GM21576 (cell line): ENCODE measurements around the gene MAP2K3.
"Not testable (repeated sequence)": the region's sequence is repeated elsewhere in the genome, so short reads cannot be mapped to it uniquely, and the experiment has no call there.

ENCODE experiments used
- ATAC-seq: cut with Tn5 transposase; IDR thresholded peaks from one replicate; pipeline ENCODE4 v1.9.1; 2021; ENCODE audit warnings: mild to moderate bottlenecking, moderate library complexity; ENCODE audit not compliant: unreplicated experiment

MAP2K3 gene

DNA sequence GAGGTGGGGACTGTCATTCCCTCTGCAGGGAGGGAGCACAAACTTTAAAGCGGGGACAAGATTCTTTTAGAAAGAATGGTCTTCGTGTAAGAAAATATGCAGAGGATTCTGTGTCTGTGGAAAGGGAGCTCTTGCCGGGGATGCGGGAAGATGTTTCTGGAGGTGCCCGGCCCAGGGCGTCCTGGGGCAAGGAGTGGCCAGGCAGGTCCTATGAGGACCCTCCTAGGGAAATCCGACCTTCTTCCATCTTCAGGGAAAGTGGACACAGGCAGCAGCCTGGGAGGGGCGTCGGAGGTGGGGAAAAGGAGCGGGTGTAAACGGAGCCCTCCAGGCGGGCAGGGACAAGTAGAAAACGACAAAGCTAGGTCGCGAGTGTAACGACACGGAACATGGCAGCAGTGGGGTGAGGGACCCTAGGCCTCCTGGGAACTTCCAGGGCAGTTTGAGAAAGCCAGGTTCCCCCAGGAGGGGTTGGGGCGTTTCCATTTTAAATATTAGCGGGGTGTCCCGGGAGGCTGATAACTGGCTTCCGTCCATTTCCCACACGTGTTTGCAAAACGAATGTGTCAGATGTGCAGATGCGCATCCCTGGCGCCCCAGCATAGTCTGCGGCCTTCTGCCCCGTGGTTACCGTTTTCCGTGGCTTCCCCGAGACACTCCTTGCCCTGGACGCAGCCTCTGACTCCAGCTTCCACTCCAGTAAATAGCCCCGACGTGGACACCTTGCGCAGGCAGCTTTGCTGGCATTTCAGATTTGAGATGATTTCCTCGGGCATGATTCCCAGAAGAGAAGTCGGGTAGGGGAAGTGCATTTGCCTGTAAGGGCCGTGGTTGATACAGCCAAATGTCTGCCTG lies 39.0 kb downstream of the MAP2K3 start:
- not testable (repeated sequence) for ATAC-seq

DNA sequence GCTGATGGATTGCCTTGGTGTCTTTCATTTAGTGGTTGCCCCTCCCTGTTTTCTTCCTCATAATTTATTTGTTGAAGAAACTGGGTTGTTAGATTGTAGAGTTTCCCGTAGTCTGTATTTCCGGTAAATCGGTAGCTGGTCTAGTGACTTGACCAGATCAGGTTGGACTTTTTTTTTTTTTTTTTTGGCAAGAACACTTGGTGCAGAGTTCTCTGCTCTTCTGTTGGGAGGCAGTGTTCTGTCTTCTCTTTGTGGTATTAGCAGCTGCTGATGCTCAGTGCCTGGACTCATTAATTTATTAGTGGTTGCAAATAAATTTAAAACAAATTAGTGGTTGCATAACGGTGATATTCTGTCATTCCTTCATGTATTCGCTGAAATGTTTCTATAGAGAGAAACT lies 40.2 kb downstream of the MAP2K3 start:
- ATAC-seq = not testable (repeated sequence)

DNA sequence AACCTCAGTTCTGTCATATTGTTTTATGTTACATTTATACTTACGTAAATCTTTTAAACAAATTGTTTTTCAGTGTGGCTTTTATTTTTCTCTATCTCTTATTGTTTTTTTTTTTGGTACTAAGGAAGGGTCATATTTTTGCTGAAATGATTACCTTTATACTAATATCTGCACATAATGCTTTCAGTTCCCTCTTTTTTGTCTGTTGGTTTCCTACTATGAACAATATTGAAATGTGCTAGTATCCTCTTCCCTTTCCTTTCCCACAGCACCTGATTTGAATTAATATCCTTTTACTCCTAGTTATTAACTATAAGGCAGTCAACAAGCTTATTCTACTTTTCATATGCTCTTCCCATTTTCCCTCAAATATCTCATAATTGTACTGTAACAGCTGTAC lies 43.4 kb downstream of the MAP2K3 start:
- peak; percentile 63 for ATAC-seq

DNA sequence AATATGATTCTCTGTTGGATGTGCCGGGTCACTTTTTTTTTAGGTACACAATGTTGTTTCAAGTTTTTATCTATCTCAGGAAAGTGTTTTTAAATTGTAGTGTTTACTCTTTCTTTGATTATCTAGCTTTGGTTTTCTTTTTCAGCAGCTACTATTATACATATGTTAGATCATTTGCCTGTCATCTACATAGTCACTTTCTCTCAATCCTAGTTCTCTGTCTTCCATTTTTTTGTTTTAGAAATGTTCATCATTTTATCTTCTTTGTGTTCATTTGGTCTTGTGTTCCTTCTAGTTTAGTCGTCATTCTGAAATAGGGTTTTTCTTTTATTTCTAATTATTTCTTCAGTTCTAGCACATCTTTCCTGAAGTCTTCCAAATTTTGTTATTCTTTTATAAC lies 44.3 kb downstream of the MAP2K3 start:
- ATAC-seq = not testable (repeated sequence)

DNA sequence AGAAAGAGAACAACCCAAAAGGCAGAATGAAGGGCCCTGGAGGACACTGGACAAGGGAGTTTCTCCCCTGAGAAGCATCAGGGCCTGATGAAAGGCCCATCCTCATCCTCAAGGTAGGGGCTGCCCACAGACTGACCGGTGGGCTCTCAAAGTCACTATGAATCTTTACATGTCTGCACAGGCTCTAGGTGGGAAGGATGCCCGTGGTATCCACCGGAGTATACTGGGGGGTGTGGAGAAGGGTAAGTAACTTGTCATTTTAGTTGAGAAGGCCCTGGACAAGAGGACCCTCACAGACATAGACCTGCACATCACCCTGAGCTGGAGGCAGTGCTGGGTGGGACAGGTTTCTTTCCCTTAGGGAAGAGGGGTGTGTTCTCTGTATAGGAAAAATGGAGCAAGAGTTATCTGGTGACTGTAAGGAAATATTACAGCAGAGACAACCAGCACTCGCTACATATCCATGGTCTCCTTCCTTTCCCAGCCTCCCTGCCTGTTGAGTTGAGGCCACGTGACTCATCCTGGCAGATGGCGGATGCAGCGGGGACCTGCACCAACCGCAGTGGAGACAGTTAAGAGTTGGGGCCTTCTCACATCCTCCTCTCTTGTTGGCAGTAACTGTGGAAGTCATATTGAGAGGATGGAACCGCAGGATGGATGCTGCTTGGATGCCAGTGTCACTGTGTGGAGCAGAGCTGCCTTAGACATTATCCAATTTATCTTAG lies 46.1 kb downstream of the MAP2K3 start:
- ATAC-seq = no peak

DNA sequence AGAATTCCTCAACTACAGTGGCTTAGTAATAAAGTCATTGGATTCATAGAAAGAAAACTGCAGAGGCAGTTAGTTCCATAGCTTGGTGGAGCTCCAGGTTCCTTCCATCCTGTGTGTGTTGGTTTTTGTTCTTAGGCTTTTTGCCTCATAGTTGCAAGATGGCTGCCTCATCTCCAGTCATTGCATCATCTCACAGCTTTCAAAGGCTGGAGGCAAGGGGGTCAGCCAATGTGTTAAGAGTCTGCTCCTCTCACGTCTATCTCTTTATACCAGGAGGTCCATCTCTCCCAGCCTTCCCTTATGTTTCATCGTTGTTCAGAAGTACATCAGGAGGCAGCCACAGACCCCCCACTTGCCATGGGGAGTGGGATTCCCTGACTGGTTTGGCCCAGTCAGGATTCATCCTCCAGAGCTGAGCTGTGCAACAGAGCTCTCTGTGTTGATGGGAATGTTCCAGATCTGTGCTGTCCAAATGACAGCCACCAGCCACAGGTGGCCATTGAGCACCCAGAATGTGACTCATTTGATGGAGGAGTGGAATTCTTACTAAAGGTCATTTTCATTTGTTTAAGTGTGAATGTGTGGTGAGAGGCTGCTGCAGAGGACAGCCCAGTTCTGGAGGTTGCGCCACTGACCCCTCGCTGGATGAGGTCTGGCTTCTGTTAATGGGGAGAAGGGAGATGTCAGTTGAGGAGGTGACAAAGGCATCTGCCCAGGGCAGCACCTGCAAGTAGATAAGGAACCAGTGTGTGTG lies 52.2 kb downstream of the MAP2K3 start:
- ATAC-seq = not testable (repeated sequence)

DNA sequence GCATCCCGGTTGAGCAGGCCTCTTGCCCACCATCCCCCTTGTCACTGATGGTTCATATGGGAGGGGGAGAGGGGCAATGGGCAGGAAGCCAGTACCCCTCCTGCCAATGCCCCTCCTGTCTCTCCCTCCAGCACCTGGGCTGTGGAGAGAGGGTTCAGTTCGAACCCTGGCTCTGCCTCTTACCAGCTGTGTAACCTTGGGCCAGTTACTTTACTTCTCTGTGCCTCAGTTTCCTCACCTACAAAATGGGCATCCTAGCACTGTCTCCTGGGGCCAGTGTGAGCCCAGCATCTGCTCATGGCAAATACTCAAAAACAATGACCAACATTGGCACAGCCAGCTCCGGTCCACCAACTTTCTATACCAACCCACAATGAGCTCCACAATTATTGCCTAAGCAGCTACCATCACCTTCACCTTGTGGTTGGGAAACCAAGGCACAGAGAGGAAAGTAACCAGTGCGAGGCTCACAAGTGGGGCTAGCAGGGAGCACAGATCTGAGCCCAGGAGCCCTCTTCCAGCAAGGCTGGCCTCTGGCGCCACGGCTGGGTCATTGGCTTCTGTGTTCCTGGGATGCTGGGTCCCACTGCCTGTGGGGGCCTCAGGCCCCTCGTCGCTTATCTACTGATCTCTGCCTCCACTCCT lies 53.6 kb downstream of the MAP2K3 start:
- not testable (repeated sequence) for ATAC-seq

DNA sequence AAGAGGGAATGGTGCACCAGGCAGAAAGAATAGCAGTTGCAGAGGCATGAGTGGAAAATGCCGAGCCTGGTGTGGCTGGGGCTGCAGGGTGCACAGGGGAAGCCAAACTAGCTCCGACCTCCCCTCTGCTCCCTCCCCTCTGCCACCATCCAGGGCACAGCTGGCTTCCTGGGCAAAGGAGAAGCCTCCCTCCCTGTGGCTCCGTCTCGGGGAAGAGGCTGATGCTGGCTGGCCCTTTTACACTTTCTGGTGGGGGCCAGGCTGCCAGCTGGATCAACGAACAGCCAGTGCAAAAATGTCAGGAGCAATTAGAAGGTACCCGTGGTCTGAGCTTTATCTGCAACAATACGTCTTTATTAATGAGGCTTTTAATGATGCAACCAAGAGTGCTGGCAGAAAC lies 54.5 kb downstream of the MAP2K3 start:
- ATAC-seq = no peak

DNA sequence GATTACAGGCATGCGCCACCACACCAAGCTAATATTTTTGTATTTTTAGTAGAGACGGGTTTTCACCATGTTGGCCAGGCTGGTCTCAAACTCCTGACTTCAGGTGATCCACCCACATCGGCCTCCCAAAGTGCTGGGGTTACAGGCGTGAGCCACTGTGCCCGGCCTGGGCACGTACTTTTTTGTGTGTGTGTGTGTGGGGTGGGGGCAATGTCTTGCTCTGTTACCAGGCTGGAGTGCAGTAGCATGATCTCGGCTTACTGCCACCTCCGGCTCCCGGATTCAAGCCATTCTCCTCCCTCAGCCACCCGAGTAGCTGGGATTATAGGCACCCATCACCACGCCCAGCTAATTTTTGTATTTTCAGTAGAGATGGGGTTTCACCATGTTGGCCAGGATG lies 55.1 kb downstream of the MAP2K3 start:
- not testable (repeated sequence) for ATAC-seq

DNA sequence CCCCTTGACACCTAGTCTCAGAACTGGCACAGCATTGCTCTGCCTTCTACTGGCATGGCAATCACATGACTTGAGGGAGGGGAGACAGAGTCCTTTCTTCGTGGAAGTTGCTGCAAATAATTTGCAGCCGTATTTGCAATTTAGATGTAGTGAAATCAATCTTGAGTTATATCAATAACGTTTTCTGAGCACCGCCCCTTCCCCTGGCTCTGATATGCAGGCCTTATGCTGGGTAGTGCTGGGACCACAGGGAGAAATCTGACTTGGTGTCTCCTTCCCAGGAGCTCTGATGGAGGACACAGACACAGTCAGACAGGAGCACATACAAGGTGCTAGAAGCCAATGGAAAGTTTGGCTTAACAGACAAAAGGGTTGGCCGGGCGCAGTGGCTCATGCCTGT lies 55.9 kb downstream of the MAP2K3 start:
- not testable (repeated sequence) for ATAC-seq

DNA sequence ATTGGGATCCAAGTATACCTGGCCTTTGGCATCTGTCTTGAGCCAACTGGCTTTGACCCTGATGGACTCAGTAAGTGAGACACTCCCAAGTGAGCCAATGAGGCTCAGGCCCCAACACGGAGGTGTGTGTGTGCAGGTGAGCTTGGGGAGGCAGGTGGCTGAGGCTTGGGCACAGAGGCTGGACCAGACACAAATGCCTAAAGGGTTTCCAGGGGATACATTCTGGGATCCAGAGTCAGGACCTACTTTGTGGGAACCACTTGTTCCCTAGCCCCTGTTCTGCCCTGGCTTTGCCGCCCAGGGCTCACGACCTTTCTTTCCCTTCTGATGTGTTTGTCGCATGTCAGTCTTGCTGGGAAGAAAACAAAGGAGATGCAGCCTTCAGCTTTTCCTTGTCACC lies 56.8 kb downstream of the MAP2K3 start:
- ATAC-seq = not testable (repeated sequence)

DNA sequence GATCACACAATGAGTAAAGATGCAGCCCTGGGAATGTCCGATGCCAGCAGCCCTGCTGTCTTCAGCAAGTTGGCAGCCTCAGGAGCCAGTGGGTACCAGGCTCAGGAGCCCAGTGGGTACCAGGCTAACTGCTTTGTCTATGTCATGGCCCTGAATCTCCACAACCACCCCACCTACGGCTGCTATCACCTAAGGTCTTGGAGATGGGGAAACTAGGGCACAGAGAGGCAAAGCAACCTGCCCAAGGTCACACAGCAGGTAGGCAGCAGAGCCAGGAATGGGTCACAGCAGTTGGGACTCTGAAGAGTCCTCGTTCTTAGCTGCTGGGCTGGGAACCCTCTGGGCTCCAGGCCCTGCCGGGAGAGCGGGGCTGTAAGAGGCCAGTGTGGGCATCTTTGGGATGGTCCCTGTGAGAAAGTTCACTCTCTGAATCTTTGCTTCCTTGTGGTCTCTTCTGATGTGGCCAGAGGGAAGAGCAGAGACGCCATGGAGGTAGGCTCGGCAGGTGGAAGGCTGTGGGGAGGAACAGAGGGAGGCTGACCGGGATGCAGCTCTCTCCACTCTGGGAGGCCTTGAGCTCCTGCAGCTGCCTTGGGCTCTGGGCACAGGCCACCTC lies 57.5 kb downstream of the MAP2K3 start:
- ATAC-seq = not testable (repeated sequence)

DNA sequence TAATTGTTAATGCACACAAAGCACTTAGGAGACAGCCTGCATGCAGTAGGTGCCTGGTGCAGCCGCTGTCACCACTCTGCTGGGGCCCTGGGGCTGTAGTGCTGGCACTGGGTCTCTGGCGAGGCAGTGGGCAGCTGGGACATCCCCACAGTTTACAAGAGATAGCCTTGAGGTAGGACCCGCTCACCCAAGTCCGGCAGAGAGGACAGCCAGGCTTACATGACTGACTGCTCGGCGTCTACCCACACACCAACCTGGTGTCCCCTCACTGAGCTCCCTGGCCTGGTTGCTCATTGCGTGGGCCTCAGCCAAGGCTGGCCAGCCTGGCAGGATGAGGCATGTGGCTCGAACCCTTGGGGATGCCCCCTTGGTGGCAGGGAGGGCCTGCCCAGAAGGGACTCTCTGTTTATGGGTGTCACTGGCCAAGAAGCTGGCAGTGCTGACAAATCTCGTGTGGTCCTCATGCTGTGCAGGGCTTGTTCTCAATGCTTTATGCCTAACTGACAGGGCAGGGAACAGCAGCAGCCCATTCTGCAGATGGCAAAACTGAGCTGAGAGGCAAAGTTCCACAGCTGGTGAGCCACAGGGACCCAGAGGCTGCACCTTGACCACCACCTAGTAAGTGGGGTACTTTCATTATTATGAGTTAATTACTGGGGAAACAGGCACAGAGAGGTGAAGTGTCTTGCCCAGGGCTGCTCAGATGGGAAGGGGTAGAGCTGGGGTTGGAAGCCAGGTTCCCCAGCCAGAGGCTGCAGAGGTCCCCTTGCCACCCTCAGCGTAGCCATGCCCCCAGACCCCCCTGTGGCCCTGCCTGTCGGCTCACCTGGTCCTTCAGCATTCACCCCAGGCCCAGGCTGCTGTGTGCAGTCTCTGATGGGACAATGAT lies 58.8 kb downstream of the MAP2K3 start:
- not testable (repeated sequence) for ATAC-seq

DNA sequence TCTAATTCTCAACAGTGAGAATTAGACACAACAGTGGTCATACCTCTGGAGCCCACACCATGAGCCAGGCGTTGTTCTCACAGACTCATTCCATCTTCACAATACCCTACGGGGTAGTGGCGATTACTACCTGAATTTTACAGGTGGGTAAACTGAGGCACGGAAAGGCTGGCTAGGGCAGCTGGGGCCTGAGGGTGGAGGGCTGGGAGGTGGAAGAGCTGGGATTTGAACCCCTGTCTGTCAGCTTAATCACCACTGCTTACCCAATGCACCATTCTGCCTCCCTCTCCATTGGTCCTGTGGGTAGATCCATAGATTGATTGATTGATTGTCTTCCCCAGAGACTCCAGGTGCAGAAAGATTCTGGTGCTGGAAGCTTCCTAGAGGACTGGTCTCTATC lies 60.3 kb downstream of the MAP2K3 start:
- ATAC-seq = not testable (repeated sequence)

DNA sequence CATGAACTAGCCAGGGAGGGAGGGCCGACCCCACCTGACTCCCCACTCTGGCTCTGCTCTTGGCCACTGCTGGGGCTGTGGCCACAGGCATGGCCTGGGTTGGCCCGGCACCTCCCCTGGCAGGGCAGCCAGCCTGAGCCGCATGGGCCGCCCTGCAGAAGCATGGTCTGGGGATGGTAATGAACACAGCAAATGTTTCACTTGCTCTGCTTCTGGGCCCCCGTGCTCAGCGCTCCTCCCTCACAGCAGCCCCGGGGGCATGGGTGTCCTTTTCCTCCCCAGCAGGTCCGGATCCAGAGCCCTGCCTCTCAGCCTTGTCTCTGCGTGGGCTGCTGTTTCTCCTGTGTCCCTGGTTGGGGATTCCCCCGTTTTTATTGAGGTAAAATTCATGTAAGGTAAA lies 60.7 kb downstream of the MAP2K3 start:
- no peak for ATAC-seq

DNA sequence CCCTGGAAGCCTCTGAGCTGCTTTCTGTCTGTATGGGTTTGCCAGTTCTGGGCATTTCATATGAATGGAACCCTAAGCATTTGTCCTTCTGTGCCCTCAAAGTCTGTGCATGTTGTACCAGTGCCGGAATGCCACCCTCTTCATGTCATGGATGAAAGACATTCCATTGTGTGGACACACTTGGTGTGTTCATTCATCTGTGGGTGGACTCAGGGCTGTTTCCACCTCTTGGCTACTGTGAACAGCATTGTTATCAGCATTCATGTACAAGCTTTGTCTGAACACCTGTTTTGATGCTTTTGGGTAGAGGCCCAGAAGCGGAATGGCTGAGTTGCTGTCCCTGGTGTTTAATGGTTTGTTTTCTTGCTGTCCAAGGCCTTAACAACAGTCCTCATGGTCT lies 61.6 kb downstream of the MAP2K3 start:
- not testable (repeated sequence) for ATAC-seq

DNA sequence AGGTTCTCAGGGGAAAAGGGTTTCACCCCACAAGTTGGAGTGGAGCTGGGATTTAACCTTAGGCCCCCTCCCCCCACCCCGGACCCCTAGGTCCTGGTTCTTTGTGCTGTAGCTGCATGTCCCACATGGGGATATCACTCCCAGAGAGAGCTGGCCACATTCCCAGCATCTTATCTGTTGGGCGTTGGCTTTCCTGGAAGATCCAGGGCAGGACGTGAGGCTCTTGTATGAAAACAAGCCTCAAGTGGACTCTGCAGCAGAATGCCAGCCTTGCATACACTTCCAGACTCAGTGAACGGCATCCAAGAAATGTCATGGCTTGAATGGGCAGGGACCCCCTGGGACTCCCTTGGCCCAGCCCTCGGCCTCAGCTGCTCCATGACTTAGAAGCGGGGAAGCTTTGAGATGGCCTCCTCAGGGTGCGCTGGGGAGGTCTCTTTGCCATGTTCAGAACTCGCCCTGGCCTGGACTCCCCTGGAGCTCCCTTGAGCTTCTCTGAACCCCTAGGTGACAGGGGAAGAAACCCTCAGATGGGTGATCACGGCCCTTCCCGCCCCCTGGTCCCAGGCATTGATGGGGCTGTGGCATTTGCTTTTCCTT lies 62.2 kb downstream of the MAP2K3 start:
- ATAC-seq = not testable (repeated sequence)

DNA sequence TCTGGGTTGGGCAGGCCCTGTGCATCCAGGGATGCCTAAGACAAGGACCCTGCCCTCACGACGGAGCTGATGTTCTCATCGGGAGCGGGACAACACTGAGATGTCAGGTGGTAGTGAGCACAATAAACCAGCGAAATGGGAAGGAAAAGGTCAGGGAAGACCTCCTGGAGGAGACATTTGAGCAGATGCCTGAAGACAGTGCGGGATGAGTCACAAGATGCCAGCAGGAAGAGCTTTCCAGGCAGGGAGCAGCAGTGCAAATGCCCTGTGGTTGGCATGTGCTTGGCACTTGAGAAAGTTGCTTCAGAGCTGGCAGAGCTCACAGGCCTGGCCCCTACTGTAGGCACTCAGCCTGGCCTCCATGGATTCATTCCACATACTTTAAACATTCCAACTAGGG lies 63.1 kb downstream of the MAP2K3 start:
- not testable (repeated sequence) for ATAC-seq
